Measurements from ENCODE around the gene GRHL3. TPM values are rescaled to one million over a fixed set of nuclear protein-coding genes. Genes with fewer than 3 reads are reported as not detected.

Gene GRHL3
- total RNA-seq, 1 experiment from 2014 or later: 2.5 TPM

- peaks cover 3% of the 10 kb centered on the region; the same call in 1 of the 2 replicates for H3K4me1 Mint-ChIP-seq
- no peak overlapping the region for H3K27ac Mint-ChIP-seq
- 0 out of 2 replicates have a peak, but pooled peaks cover 4% of the 10 kb centered on the region for H3K36me3 Mint-ChIP-seq
- H3K9me3 Mint-ChIP-seq: no peaks in the 10 kb centered on the region
- no peak for TF ChIP-seq FOXP4 (CRISPR knock-in tag; IDR thresholded peaks at IDR 0.05)
- no peak for TF ChIP-seq ZBTB43 (CRISPR knock-in tag; IDR thresholded peaks at IDR 0.05)
- TF ChIP-seq NR3C1 (CRISPR knock-in tag; conservative IDR thresholded peaks at IDR 0.05; ENCODE audit: low read depth): no peak
- TF ChIP-seq USF1 (CRISPR knock-in tag; IDR thresholded peaks at IDR 0.05): no peak
- TF ChIP-seq TEAD4 (CRISPR knock-in tag; IDR thresholded peaks at IDR 0.05): no peak
- no peak for TF ChIP-seq STAT6 (CRISPR knock-in tag; conservative IDR thresholded peaks at IDR 0.05; ENCODE audit: low read depth)
- DNase-seq (ENCODE audit: low spot score) (no peak), ATAC-seq (no peak)
- ChIA-PET POLR2A (no interaction called here), CTCF (interaction anchor here (0.7 kb wide), 1 partner anchor 160 kb away, joined by 4 read pairs; no protein-coding TSS in a partner anchor)
- H3K27me3 Mint-ChIP-seq (ENCODE audit: low read depth): no peaks in the 10 kb centered on the region
- H3K4me3 Mint-ChIP-seq: no peak overlapping the region
These were observed 42.7 kb downstream of the GRHL3 start for GRCh38 chr1:24361811-24362210.

- no peak for DNase-seq (ENCODE audit: low spot score)
- Mint-ChIP-seq H3K9me3 (no peaks in the 10 kb centered on the region), H3K36me3 (0 out of 2 replicates have a peak, but pooled peaks cover 4% of the 10 kb centered on the region), H3K27ac (no peak overlapping the region), H3K27me3 (ENCODE audit: low read depth) (no peaks in the 10 kb centered on the region), H3K4me3 (no peak overlapping the region), H3K4me1 (peaks cover 3% of the 10 kb centered on the region; the same call in 1 of the 2 replicates)
- TF ChIP-seq E2F5 (CRISPR knock-in tag; IDR thresholded peaks at IDR 0.05) (no peak), EMX1 (CRISPR knock-in tag; IDR thresholded peaks at IDR 0.05) (no peak), ZNF121 (CRISPR knock-in tag; IDR thresholded peaks at IDR 0.05) (no peak), JUN (CRISPR knock-in tag; IDR thresholded peaks at IDR 0.05) (no peak), TEAD1 (CRISPR knock-in tag; IDR thresholded peaks at IDR 0.05) (no peak), GRHL2 (CRISPR knock-in tag; IDR thresholded peaks at IDR 0.05; ENCODE audit: insufficient replicate concordance, severe bottlenecking) (no peak), ZNF396 (CRISPR knock-in tag; IDR thresholded peaks at IDR 0.05; ENCODE audit: borderline replicate concordance) (no peak), SOX15 (CRISPR knock-in tag; IDR thresholded peaks at IDR 0.05) (no peak)
- TF ChIP-seq, protein P1, sequence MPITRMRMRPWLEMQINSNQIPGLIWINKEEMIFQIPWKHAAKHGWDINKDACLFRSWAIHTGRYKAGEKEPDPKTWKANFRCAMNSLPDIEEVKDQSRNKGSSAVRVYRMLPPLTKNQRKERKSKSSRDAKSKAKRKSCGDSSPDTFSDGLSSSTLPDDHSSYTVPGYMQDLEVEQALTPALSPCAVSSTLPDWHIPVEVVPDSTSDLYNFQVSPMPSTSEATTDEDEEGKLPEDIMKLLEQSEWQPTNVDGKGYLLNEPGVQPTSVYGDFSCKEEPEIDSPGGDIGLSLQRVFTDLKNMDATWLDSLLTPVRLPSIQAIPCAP (CRISPR knock-in tag; IDR thresholded peaks at IDR 0.05): no peak
- ChIA-PET POLR2A (no interaction called here), CTCF (interaction anchor here (0.7 kb wide), 1 partner anchor 161 kb away, joined by 4 read pairs; no protein-coding TSS in a partner anchor)
- no peak for ATAC-seq
These were observed 43.2 kb downstream of the GRHL3 start for GRCh38 chr1:24362396-24362795.
